OCI-LY1 (cell line): ENCODE data around the gene HMGXB3.

Source experiments
- H2AFZ ChIP-seq: fragments of 200-600 bp; sonication (generic), shearing (Covaris generic); 2 replicates; pipeline ENCODE4 v1.6.0; 2014; ENCODE audit warnings: antibody characterized with exemption, mild to moderate bottlenecking, low read length
- H3F3A ChIP-seq: fragments of 200-600 bp; sonication (generic), shearing (Covaris generic); 2 replicates; pipeline ENCODE4 v1.6.0; 2014; ENCODE audit warnings: mild to moderate bottlenecking, antibody characterized with exemption, low read length, moderate library complexity; ENCODE audit not compliant: insufficient read depth
- H3K27ac ChIP-seq: fragments of 200-600 bp; sonication (generic); 2 replicates; pipeline ENCODE4 v1.5.1; 2014; ENCODE audit warnings: low read length, mixed run types, mild to moderate bottlenecking, low read depth; ENCODE audit not compliant: poor library complexity, severe bottlenecking
- H3K27me3 ChIP-seq: fragments of 200-600 bp; sonication (generic); 2 replicates; pipeline ENCODE4 v1.6.0; 2014; ENCODE audit warnings: antibody characterized with exemption, mild to moderate bottlenecking, low read length, moderate library complexity; ENCODE audit not compliant: insufficient read depth
- H3K36me3 ChIP-seq: fragments of 200-600 bp; sonication (generic); 2 replicates; pipeline ENCODE4 v1.6.1; 2014; ENCODE audit warnings: mild to moderate bottlenecking, antibody characterized with exemption, low read length, moderate library complexity, mixed read lengths; ENCODE audit not compliant: insufficient read depth
- H3K4me1 ChIP-seq: fragments of 200-600 bp; sonication (generic); 2 replicates; pipeline ENCODE4 v1.5.1; 2014; ENCODE audit warnings: mild to moderate bottlenecking, low read length, moderate library complexity; ENCODE audit not compliant: insufficient read depth, severe bottlenecking
- H3K4me2 ChIP-seq: fragments of 200-600 bp; sonication (generic), shearing (Covaris generic); 2 replicates; pipeline ENCODE4 v1.6.1; 2014; ENCODE audit warnings: low read length
- H3K4me3 ChIP-seq: fragments of 200-600 bp; sonication (generic); 2 replicates; pipeline ENCODE4 v1.5.1; 2014; ENCODE audit warnings: low read length, low read depth, mild to moderate bottlenecking, mixed read lengths; ENCODE audit not compliant: poor library complexity, severe bottlenecking
- H3K79me2 ChIP-seq: fragments of 200-600 bp; shearing (Covaris generic); 2 replicates; pipeline ENCODE4 v1.6.1; 2016; ENCODE audit warnings: mixed run types, low read length, mixed read lengths; ENCODE audit not compliant: insufficient read depth
- H3K9ac ChIP-seq: fragments of 200-600 bp; sonication (generic), shearing (Covaris generic); 2 replicates; pipeline ENCODE4 v1.6.1; 2014; ENCODE audit warnings: mild to moderate bottlenecking, low read length, mixed read lengths
- H3K9me2 ChIP-seq: fragments of 200-600 bp; sonication (generic), shearing (Covaris generic); 2 replicates; pipeline ENCODE4 v1.6.1; 2014; ENCODE audit warnings: low read depth, mild to moderate bottlenecking, low read length, mixed read lengths
- H3K9me3 ChIP-seq: fragments of 200-600 bp; shearing (Covaris generic); 2 replicates; pipeline ENCODE4 v1.6.1; 2014; ENCODE audit warnings: low read length, mixed read lengths
- H4K20me1 ChIP-seq: fragments of 200-600 bp; sonication (generic), shearing (Covaris generic); 2 replicates; pipeline ENCODE4 v1.6.0; 2016; ENCODE audit warnings: mild to moderate bottlenecking, low read length; ENCODE audit not compliant: insufficient read depth
- CTCF ChIP-seq: fragments of 200-600 bp; sonication (generic), shearing (Covaris generic); IDR thresholded peaks from 2 replicates; pipeline ENCODE4 v1.5.1; 2017; ENCODE audit warnings: mild to moderate bottlenecking, antibody characterized with exemption, low read length, moderate library complexity, mixed read lengths
- EZH2 ChIP-seq: fragments of 200-600 bp; sonication (generic), shearing (Covaris generic); IDR thresholded peaks from 2 replicates; pipeline ENCODE4 v1.8.0; 2017; ENCODE audit warnings: borderline replicate concordance, mixed run types, mild to moderate bottlenecking, antibody characterized with exemption, low read length, moderate library complexity, mixed read lengths

HMGXB3 gene

GRCh38 chr5:150085950-150086715, 85.6 kb downstream of the HMGXB3 start, which contains the start of gene CSF1R:
Gene CSF1R, minus strand, starts transcription at chr5:150086554. Its CDS starts 127 bp downstream, at chr5:150086427.
- Histone ChIP-seq H3K9me2 (no peaks in the 10 kb centered on the region), H2AFZ (no peak within 1 kb of the TSS), H3K4me3 (no peak within 1 kb of the TSS), H3F3A (no peaks in the 10 kb centered on the region), H3K4me2 (no peak within 1 kb of the TSS), H3K79me2 (no peaks in the 10 kb centered on the region), H3K27me3 (peaks cover 10% of the 10 kb centered on the region), H3K36me3 (no peaks in the 10 kb centered on the region), H3K27ac (no peak within 1 kb of the TSS), H3K4me1 (no peaks in the 10 kb centered on the region), H4K20me1 (no peaks in the 10 kb centered on the region), H3K9ac (no peak within 1 kb of the TSS), H3K9me3 (no peaks in the 10 kb centered on the region)
- TF ChIP-seq EZH2 = no peak
- no peak for TF ChIP-seq CTCF

- H3K9me2 ChIP-seq = no peaks in the 10 kb centered on the region
Measured at GRCh38 chr5:150092159-150092787, 91.7 kb downstream of the HMGXB3 start.

GRCh38 chr5:150097152-150097551, 96.6 kb downstream of the HMGXB3 start:
- Histone ChIP-seq H3K36me3 (no peaks in the 10 kb centered on the region), H3K9ac (no peak overlapping the region), H3F3A (no peaks in the 10 kb centered on the region), H3K27ac (no peak overlapping the region), H4K20me1 (no peaks in the 10 kb centered on the region), H3K9me2 (no peaks in the 10 kb centered on the region), H3K27me3 (no peaks in the 10 kb centered on the region), H3K4me1 (no peaks in the 10 kb centered on the region), H3K9me3 (0 out of 2 replicates have a peak, but pooled peaks cover 2% of the 10 kb centered on the region), H3K79me2 (no peaks in the 10 kb centered on the region), H2AFZ (no peak overlapping the region), H3K4me3 (no peak overlapping the region), H3K4me2 (no peak overlapping the region)
- TF ChIP-seq CTCF (no peak), EZH2 (no peak)

More at GRCh38 chr5:150092159-150092787, 91.7 kb downstream of the HMGXB3 start:
- H3K4me3 ChIP-seq = no peak overlapping the region
- no peaks in the 10 kb centered on the region for H3K4me1 ChIP-seq
- TF ChIP-seq EZH2 (no peak), CTCF (no peak)
- no peaks in the 10 kb centered on the region for H3K9me3 ChIP-seq
- 0 out of 2 replicates have a peak, but pooled peaks cover 3% of the 10 kb centered on the region for H3K27me3 ChIP-seq
- no peak overlapping the region for H3K27ac ChIP-seq
- H4K20me1 ChIP-seq = no peaks in the 10 kb centered on the region
- H3F3A ChIP-seq = no peaks in the 10 kb centered on the region
- no peaks in the 10 kb centered on the region for H3K36me3 ChIP-seq
- no peaks in the 10 kb centered on the region for H3K79me2 ChIP-seq
- no peak overlapping the region for H3K4me2 ChIP-seq
- no peak overlapping the region for H3K9ac ChIP-seq
- H2AFZ ChIP-seq = no peak overlapping the region
